ENCODE data around the gene TMBIM1. TPM values are rescaled to one million over a fixed set of nuclear protein-coding genes. Genes with fewer than 3 reads are reported as not detected.

TMBIM1 gene
- total and polyA plus RNA-seq, 9 of the 15 experiments (the other 6 are each of a cell fraction or from before 2014, with no cell fraction given): 14.2 to 105 (median 47.0) TPM

DNA sequence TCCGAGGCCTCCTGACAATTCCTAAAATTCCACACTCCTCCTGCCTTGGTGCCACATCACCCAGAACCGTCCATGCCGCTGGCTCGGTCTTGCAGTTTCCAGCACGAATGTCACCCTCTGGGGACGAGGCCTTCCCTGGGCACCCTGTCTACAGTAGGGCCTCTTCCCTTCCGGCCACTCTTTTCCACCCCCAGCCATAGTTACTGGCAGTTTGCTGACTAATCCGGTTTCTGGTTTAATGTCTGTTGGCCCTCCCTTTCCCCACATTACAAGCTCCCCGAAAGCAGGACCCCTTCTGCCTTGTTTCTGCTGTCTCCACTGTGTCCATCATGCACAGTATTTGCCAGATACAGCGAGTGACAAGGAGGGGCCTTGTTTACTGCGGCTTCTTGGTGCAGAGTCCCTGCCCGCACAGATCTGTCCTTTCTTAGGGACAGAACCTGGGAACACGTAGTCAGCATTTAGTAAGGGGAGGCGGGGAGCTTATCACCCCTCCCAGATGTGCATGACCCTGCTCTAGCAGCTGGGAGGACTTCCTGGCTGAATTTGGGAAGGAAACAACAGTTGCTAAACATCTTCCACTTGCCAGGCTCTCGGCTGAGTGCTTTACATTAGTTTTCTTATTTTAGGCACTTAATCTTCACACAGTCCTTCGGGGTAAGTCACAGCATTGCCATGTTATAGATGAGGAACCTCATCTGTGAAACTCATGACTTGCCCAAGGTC, 40.8 kb upstream of the TMBIM1 start (continued):
- TF ChIP-seq GTF2B (IDR thresholded peaks at IDR 0.05; ENCODE audit: extremely low read depth, insufficient read length) (no peak), SIN3B (IDR thresholded peaks at IDR 0.05; ENCODE audit: low read depth) (no peak), ZNF395 (CRISPR knock-in tag; IDR thresholded peaks at IDR 0.05) (peak; percentile 45; the same call in 1 of the 2 replicates), IFI16 (CRISPR knock-in tag; IDR thresholded peaks at IDR 0.05) (no peak), GABPA (tag; conservative IDR thresholded peaks at IDR 0.05; ENCODE audit: low read depth) (peak; percentile 81), TGIF2 (CRISPR knock-in tag; IDR thresholded peaks at IDR 0.05) (no peak), MEF2D (tag; conservative IDR thresholded peaks at IDR 0.05; ENCODE audit: low read depth) (0 out of 2 replicates have a peak, but pooled peaks have one; percentile 18), YY1 (IDR thresholded peaks at IDR 0.05; ENCODE audit: borderline replicate concordance in 1 of 3, control insufficient read depth in 1 of 3, extremely low read depth in 1 of 3, insufficient read depth in 3 of 3, insufficient read length in 1 of 3, insufficient replicate concordance in 2 of 3, low read depth in 1 of 3, low read length in 2 of 3) (peak in 1 of 3 experiments; percentile 34)
- TF ChIP-seq, protein P1, sequence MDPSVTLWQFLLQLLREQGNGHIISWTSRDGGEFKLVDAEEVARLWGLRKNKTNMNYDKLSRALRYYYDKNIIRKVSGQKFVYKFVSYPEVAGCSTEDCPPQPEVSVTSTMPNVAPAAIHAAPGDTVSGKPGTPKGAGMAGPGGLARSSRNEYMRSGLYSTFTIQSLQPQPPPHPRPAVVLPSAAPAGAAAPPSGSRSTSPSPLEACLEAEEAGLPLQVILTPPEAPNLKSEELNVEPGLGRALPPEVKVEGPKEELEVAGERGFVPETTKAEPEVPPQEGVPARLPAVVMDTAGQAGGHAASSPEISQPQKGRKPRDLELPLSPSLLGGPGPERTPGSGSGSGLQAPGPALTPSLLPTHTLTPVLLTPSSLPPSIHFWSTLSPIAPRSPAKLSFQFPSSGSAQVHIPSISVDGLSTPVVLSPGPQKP (CRISPR knock-in tag; IDR thresholded peaks at IDR 0.05): no peak
- TF ChIP-seq, protein P2, sequence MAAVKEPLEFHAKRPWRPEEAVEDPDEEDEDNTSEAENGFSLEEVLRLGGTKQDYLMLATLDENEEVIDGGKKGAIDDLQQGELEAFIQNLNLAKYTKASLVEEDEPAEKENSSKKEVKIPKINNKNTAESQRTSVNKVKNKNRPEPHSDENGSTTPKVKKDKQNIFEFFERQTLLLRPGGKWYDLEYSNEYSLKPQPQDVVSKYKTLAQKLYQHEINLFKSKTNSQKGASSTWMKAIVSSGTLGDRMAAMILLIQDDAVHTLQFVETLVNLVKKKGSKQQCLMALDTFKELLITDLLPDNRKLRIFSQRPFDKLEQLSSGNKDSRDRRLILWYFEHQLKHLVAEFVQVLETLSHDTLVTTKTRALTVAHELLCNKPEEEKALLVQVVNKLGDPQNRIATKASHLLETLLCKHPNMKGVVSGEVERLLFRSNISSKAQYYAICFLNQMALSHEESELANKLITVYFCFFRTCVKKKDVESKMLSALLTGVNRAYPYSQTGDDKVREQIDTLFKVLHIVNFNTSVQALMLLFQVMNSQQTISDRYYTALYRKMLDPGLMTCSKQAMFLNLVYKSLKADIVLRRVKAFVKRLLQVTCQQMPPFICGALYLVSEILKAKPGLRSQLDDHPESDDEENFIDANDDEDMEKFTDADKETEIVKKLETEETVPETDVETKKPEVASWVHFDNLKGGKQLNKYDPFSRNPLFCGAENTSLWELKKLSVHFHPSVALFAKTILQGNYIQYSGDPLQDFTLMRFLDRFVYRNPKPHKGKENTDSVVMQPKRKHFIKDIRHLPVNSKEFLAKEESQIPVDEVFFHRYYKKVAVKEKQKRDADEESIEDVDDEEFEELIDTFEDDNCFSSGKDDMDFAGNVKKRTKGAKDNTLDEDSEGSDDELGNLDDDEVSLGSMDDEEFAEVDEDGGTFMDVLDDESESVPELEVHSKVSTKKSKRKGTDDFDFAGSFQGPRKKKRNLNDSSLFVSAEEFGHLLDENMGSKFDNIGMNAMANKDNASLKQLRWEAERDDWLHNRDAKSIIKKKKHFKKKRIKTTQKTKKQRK (IDR thresholded peaks at IDR 0.05; ENCODE audit: borderline replicate concordance, low read depth, low read length): no peak
- TF ChIP-seq, protein P3, sequence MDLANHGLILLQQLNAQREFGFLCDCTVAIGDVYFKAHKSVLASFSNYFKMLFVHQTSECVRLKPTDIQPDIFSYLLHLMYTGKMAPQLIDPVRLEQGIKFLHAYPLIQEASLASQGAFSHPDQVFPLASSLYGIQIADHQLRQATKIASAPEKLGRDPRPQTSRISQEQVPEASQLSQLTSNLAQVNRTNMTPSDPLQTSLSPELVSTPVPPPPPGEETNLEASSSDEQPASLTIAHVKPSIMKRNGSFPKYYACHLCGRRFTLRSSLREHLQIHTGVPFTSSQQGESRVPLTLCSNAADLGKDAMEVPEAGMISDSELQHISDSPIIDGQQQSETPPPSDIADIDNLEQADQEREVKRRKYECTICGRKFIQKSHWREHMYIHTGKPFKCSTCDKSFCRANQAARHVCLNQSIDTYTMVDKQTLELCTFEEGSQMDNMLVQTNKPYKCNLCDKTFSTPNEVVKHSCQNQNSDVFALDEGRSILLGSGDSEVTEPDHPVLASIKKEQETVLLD (IDR thresholded peaks at IDR 0.05): no peak
- TF ChIP-seq, protein P4, sequence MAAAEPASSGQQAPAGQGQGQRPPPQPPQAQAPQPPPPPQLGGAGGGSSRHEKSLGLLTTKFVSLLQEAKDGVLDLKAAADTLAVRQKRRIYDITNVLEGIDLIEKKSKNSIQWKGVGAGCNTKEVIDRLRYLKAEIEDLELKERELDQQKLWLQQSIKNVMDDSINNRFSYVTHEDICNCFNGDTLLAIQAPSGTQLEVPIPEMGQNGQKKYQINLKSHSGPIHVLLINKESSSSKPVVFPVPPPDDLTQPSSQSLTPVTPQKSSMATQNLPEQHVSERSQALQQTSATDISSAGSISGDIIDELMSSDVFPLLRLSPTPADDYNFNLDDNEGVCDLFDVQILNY (CRISPR knock-in tag; IDR thresholded peaks at IDR 0.05): no peak
